ENCODE measurements around the gene HCRTR1. TPM values are rescaled to one million over a fixed set of nuclear protein-coding genes. Genes with fewer than 3 reads are reported as not detected.

Gene HCRTR1
- total and polyA plus RNA-seq, 2 donors (not counting 3 experiments of a cell fraction or from before 2014, with no cell fraction given) = 0.93 to 1.5 TPM

DNA sequence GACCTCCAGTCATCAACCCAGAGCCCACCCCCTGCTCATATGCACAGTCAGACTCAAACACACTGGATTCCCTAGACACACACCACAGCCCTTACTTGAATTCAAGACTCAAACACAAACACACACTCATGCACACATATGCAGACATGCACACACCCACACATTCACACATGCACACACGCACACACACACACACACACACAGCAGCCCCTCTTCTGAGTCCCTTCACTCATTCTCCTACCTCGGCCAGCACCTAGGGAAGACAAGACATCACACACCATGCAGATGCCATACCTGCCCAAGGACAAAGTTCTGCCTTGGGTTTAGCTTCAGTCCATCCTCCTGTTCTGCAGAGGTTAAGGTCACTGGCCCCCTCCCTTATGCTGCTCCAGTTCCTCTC, 1.6 kb upstream of the HCRTR1 start:
- Histone ChIP-seq H4K20me1 (replicated peaks; ENCODE audit: control insufficient read depth, extremely low read depth, insufficient read depth, low read length) (no peaks in the 10 kb centered on the region), H3K9me3 (replicated peaks; ENCODE audit: control insufficient read depth, insufficient read depth, low read length) (no peaks in the 10 kb centered on the region), H3K9me1 (replicated peaks; ENCODE audit: control insufficient read depth, extremely low read depth, insufficient read depth, low read length) (no peaks in the 10 kb centered on the region), H2AFZ (ENCODE audit: low read depth, low read length) (no peak overlapping the region), H3K4me1 (ENCODE audit: control insufficient read depth, extremely low read depth, insufficient read depth, low read length) (no peaks in the 10 kb centered on the region), H3K27me3 (ENCODE audit: control insufficient read depth in 2 of 2, insufficient read depth in 2 of 2, low read length in 2 of 2) (peaks cover 0 to 1% of the 10 kb centered on the region in 2 experiments), H3K36me3 (ENCODE audit: control insufficient read depth in 2 of 2, extremely low read depth in 1 of 2, insufficient read depth in 2 of 2, low read length in 2 of 2) (no peaks in the 10 kb centered on the region), H3K9ac (replicated peaks; ENCODE audit: extremely low read depth, insufficient read depth, low read length) (no peak overlapping the region), H3K79me2 (ENCODE audit: control insufficient read depth, insufficient read depth, low read length) (no peaks in the 10 kb centered on the region), H3K27ac (ENCODE audit: insufficient read depth, low read depth, low read length) (no peak overlapping the region), H3K4me3 (replicated peaks in 1 of 3; ENCODE audit: insufficient read depth in 1 of 3, low read depth in 1 of 3, low read length in 3 of 3) (no peak overlapping the region), H3K4me2 (ENCODE audit: insufficient read depth, low read length) (no peak overlapping the region)
- ChIA-PET CTCF (no interaction called here), POLR2A (no interaction called here)
- intact Hi-C loops (cut with micrococcal nuclease) (loop anchor here (10.0 kb wide), 1 partner anchor 221 kb away; no protein-coding TSS in a partner anchor), dilution Hi-C loops (cut with MboI; ENCODE audit: extremely low pct_ligation_motif_present, low sequenced_read_pairs) (no loop called here)
- no TSS peak for BruUV-seq (replicated peaks)
- no peak for TF ChIP-seq POLR2A (IDR thresholded peaks at IDR 0.05; ENCODE audit: low read depth, low read length)
- TF ChIP-seq CTCF (IDR thresholded peaks at IDR 0.05; ENCODE audit: extremely low read depth in 1 of 2, insufficient read depth in 1 of 2, low read depth in 1 of 2, low read length in 2 of 2) = no peak
- TF ChIP-seq, protein P1, sequence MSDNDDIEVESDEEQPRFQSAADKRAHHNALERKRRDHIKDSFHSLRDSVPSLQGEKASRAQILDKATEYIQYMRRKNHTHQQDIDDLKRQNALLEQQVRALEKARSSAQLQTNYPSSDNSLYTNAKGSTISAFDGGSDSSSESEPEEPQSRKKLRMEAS (IDR thresholded peaks at IDR 0.05; ENCODE audit: insufficient read depth, insufficient read length) = no peak
- no peak for TF ChIP-seq FOS (IDR thresholded peaks at IDR 0.05; ENCODE audit: borderline replicate concordance, insufficient read depth, low read length)
- no peak for TF ChIP-seq GATA2 (IDR thresholded peaks at IDR 0.05; ENCODE audit: insufficient read depth, insufficient read length, low read depth, low read length)
- TF ChIP-seq JUN (IDR thresholded peaks at IDR 0.05; ENCODE audit: borderline replicate concordance, insufficient read depth, insufficient read length, low read depth) = no peak
- no peak for TF ChIP-seq EZH2 (IDR thresholded peaks at IDR 0.05; ENCODE audit: borderline replicate concordance, low read depth, low read length, severe bottlenecking)
- TF ChIP-seq MYC (IDR thresholded peaks at IDR 0.05; ENCODE audit: low read depth, low read length) = no peak
- TF ChIP-seq POLR2AphosphoS5 (IDR thresholded peaks at IDR 0.05; ENCODE audit: insufficient read depth, low read depth, low read length) = no peak
- DNase-seq (ENCODE audit: low read depth, low spot score) (no peak), FAIRE-seq (no peak)

Measured in endothelial cell of umbilical vein (primary cell).